ENCODE results near the gene SRD5A1.

SRD5A1 gene

DNA sequence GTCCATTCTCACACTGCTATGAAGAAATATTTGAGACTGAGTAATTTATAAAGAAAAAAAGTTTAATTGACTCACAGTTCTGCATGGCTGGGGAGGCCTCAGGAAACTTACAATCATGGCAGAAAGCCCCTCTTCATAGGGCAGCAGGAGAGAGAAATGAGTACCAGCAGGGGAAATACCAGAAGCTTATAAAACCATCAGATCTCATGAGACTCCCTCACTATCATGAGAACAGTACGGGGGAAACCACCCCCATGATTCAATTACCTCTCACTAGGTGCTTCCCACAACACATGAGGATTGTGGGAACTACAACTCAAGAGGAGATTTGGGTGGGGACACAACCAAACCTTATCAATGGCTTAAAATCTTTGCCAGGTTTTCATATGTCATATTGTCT lies 59.7 kb downstream of the SRD5A1 start:
- no peak for DNase-seq

DNA sequence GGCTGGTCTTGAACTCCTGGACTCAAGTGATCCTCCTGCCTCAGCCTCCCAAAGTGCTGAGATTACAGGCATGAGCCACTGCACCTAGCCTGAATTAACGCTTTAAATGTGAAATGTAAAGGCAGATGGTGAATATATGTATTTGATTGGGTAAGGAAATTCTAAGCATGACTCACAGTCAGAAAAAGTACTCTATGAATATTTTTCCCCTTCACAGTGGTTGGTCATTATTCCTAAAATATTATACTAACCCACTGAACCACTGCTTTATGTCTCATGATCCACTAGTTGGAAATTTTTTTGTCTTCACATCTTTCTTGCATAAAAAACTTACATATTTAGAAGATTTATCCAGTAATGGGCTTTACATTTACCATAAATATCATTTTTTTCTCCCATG lies 65.5 kb downstream of the SRD5A1 start:
- DNase-seq = no peak

- DNase-seq = no peak
Observed at GRCh38 chr5:6699357-6699756, 66.1 kb downstream of the SRD5A1 start.

- DNase-seq = no peak
Observed at GRCh38 chr5:6700074-6700684, 66.9 kb downstream of the SRD5A1 start.

- no peak for DNase-seq
Observed at GRCh38 chr5:6700685-6701355, 67.6 kb downstream of the SRD5A1 start.

DNA sequence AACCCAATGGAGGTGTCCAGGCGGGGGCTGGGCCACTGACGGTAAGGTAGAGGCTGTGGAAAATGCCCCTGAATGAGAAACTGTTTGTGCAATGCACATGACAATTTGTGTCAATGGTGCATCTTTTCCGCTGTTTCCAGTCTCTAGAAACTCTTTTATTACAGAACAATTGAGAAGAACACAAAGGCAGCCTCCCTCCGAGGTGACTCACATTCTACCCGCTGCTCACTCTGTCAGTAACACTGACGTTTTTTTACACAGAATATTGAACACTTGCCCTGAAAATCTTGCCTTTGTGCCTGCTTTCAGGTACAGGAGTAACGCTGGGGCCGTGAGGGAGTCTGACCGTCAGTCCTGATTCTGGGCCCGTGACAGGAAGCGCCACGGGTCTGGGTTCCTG lies 68.3 kb downstream of the SRD5A1 start:
- DNase-seq = no peak

DNA sequence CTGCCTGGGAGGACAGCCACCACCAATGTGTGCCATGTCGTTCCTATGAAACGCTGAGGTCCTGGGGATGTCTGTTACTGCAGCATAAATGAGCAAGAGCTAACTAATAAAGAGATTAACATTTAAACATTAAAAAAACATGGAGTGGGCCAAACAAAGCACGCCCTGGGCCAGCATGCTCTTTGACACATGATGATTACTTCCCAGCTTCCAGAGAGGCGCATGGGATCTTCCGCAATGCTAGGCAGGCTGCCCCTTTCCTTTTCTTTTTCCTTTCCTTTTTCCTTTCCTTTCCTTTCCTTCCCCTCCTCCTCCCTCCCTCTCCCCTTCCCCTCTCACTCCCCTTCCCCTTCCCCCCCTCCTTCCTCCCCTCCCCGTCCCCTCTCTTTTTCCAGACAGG lies 69.4 kb downstream of the SRD5A1 start:
- no peak for DNase-seq

DNA sequence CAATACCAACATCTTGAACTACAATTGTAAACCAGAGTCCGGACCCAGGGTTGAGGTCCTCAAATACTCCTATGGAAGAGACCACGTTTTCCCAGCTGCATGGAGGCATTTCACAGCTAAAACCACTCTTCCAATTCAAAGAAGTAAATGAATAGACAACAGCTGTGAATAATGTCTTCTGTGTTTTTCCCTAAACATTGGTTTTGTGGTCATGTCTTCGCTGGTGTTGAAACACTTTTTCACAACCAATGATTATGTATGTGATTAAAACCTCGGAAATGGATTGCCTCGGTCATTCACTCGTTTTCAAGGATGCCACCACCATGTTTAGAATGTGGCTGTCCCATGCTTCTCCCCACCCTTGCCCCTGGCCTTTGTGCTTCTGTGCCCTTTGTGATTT lies 70.6 kb downstream of the SRD5A1 start:
- DNase-seq = no peak

DNA sequence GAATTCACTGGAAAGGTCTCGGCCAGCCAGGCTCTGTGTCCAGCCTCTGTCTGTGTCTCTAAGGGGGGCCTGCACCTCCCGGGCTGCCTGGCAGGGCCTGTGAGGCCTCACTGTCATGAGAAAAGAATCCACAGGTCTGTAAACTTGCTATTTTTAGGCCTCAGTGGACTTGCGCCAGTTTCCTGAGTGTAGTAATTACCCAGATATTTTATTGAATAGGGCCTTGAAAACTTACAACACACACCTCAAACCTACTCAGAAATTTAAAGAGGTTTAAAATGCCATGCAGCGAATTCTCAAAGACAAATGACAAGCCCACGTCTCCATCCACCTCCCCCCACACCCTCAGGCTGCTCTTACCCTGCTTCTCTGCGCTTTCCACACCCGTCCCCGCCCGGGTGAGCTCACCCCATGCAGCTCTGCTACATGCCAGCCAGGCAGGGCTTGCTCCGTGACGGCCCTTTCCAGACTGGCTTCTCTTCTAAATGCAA lies 71.2 kb downstream of the SRD5A1 start:
- DNase-seq = no peak

GRCh38 chr5:6705088-6705487 lies 71.8 kb downstream of the SRD5A1 start:
- no peak for DNase-seq

GRCh38 chr5:6705959-6706358 lies 72.7 kb downstream of the SRD5A1 start:
- no peak for DNase-seq

DNA sequence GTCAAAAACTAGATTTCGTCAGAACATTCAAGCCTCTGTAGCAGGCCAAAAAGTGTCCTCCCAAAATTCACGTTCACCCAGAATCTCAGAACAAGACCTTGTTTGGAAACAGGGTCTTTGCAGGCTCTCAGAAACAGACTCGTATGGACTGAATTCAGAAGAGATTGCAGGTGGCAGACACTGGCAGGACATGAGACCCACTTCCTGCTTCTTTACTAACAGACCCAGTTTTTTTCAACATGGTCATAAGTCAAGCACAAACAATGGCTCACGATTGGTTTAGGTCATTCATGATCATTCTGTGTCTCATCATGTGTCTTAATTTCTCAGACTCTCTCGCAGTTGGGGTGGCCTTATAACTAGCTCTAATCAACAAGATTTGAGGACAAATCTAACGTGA lies 74.6 kb downstream of the SRD5A1 start:
- DNase-seq = no peak

- no peak for DNase-seq
Observed at GRCh38 chr5:6708814-6709213, 75.6 kb downstream of the SRD5A1 start.

GRCh38 chr5:6710070-6710469 lies 76.8 kb downstream of the SRD5A1 start:
- DNase-seq = no peak

GRCh38 chr5:6710551-6711318 lies 77.5 kb downstream of the SRD5A1 start:
- DNase-seq = no peak

- no peak for DNase-seq
Observed at GRCh38 chr5:6711409-6712141, 78.3 kb downstream of the SRD5A1 start.

- peak; percentile 58 for DNase-seq
Observed at GRCh38 chr5:6712142-6712576, 78.9 kb downstream of the SRD5A1 start.

DNA sequence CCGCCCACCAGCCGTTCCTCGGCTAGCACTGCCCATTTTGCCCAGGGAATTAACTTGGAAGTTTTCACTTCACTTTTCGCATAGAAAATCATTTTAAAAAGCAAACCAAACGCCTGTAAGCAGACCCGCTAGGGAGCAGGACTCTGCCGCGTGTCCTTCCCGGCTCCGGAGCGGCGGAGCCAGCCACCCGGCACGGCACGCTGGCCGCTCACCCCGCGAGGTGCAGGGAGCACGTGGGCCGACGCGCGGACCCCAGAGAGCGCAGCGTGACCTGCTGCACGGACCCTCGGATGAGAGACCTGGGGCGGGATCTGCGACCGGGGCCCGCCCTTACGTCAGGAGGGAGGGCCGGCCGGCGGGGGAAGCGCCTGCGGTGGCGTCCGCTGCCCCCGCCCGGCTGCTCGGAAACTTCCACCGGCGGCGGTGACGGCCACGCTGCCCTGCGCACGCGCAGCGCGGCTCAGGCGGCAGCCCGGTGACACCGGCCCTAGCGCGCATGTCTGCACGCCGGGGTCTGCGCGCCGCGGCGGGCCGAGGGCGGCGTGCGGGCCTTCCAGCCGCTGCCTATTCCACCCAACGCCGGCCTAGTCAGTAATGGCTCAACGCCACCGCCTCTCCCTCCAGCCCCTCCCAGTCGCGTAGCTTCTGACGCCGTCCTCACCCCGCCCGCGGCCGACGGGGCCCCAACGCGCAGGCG lies 79.5 kb downstream of the SRD5A1 start:
- peak; percentile 96 for DNase-seq

DNA sequence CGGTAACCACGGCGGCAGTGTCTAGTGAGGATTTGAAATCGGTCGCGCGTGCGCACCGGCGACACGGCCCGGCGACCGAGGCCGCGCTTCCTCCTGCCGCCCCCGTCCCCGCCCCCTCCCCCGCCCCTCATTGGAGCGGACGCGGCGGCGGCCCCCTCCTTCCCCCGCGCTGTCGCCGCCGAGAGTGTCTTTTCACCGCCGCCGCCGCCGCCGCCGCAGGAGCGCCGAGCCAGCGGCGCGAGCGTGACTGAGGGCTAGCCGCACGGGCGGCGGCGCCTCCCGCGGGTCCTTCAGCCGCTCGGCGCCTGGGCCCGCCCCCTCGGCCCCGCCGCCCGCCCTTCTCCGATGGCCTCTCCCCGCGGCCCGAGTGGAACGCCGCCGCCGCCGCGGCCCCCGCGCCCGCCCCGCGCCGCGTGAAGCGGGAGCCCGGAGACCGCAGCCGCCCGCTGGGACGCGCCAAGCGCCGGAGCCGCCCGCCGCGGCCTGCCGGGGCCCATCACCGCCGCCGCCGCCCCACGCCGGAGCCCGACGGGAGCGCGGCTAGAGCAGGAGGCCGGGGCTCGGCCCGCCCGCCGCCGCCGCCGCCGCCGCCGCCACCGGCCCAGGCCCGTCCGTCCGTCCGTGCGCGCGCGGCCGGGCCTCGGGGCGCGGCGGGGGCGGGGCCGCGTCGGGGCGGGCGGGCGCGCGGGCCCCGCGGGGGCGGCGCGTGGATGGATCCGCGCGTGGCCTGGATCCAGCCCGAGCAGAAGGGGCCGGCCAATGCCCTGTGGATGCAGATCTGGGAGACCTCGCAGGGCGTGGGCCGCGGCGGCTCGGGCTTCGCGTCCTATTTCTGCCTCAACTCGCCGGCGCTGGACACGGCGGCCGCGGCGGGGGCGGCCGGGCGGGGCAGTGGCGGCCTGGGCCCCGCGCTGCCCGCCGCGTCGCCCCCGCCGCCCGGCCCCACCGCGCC lies 80.3 kb downstream of the SRD5A1 start, which contains the start of gene TENT4A:
Gene TENT4A (plus strand): TSS at position 159 of the 952 bp plus-strand sequence. CDS start 552 bp downstream, at position 711.
- DNase-seq = peak; percentile 33

DNA sequence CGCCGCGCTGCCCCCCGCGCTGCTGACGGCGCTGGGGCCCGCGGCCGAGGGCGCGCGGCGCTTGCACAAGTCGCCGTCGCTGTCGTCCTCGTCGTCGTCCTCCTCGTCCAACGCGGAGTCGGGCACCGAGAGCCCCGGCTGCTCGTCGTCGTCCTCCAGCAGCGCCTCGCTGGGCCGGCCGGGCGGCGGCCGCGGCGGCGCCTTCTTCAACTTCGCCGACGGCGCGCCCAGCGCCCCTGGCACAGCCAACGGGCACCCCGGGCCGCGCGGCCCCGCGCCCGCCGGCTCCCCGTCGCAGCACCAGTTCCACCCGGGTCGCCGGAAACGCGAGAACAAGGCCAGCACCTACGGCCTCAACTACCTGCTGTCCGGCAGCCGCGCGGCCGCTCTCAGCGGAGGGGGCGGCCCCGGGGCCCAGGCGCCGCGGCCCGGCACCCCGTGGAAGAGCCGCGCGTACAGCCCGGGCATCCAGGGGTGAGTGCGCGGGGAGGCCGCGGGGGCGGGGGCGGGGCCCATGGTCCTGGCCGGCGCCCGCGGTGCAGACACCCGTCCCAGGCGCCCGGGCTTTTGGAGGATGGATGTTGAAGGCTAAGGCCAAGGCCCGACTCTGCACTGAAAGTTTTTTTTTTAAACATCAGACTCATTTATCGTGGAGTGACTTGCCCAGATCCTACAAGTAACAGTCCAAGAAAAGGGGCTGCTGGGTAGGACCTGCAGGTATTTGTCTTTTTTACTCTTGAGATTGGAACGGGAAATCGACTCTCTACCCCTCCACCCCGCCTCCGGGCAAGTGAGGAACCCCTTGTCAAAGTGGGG lies 81.2 kb downstream of the SRD5A1 start:
- DNase-seq = peak; percentile 15
